ENCODE data around the gene FAM20C.
A peak's percentile ranks its signal among the peaks of the same experiment; 100 is the strongest.

Gene FAM20C

GRCh38 chr7:191981-192649, at the start of gene FAM20C:
FAM20C (plus strand) TSS chr7:192571; CDS start chr7:193200, 629 bp downstream.
- peak in 5 of 6 experiments; percentile 15 to 22 (median 20) for DNase-seq

- DNase-seq = no peak
Measured at GRCh38 chr7:143145-143751, 49.1 kb upstream of the FAM20C start.

- DNase-seq = no peak
Measured at GRCh38 chr7:143811-144453, 48.4 kb upstream of the FAM20C start.

- DNase-seq = no peak
Measured at GRCh38 chr7:144454-144826, 47.9 kb upstream of the FAM20C start.

GRCh38 chr7:145863-146262, 46.5 kb upstream of the FAM20C start:
- DNase-seq = no peak

GRCh38 chr7:148543-148931, 43.8 kb upstream of the FAM20C start:
- no peak for DNase-seq

GRCh38 chr7:148932-149790, 43.2 kb upstream of the FAM20C start:
- DNase-seq = peak; percentile 97 to 100 (median 98)

GRCh38 chr7:149791-150636, 42.4 kb upstream of the FAM20C start:
- DNase-seq = peak in 2 of 6 experiments; percentile 11 to 46

- no peak for DNase-seq
Measured at GRCh38 chr7:150811-151221, 41.6 kb upstream of the FAM20C start.

GRCh38 chr7:151346-152050, 40.9 kb upstream of the FAM20C start:
- DNase-seq = no peak

- DNase-seq = no peak
Measured at GRCh38 chr7:152702-153391, 39.5 kb upstream of the FAM20C start.

GRCh38 chr7:153604-154003, 38.8 kb upstream of the FAM20C start:
- no peak for DNase-seq

- DNase-seq = no peak
Measured at GRCh38 chr7:154096-154799, 38.1 kb upstream of the FAM20C start.

GRCh38 chr7:155469-155900, 36.9 kb upstream of the FAM20C start:
- no peak for DNase-seq

- DNase-seq = no peak
Measured at GRCh38 chr7:156111-157007, 36.0 kb upstream of the FAM20C start.

- no peak for DNase-seq
Measured at GRCh38 chr7:157008-157310, 35.4 kb upstream of the FAM20C start.

GRCh38 chr7:157771-158625, 34.4 kb upstream of the FAM20C start:
- DNase-seq = no peak

- no peak for DNase-seq
Measured at GRCh38 chr7:158771-159170, 33.6 kb upstream of the FAM20C start.

Measured in stimulated activated naive CD4-positive, alpha-beta T cell (primary cell).